ENCODE data around the gene CFAP92.

CFAP92 gene

GRCh38 chr3:129005526-129006303, 11.8 kb upstream of the CFAP92 start:
- DNase-seq (ENCODE audit: low read depth in 2 of 2), result no peak

- DNase-seq (ENCODE audit: low read depth in 2 of 2), result no peak
These were observed 10.9 kb upstream of the CFAP92 start for GRCh38 chr3:129004639-129005295.

- DNase-seq (ENCODE audit: low read depth in 2 of 2), result peak; percentile 30 to 41
These were observed 9.8 kb upstream of the CFAP92 start for GRCh38 chr3:129003578-129004112.

- no peak for DNase-seq (ENCODE audit: low read depth in 2 of 2)
These were observed 9.0 kb upstream of the CFAP92 start for GRCh38 chr3:129002573-129003569.

GRCh38 chr3:129001806-129002572, 8.1 kb upstream of the CFAP92 start:
- DNase-seq (ENCODE audit: low read depth in 2 of 2), result peak in 1 of 2 donors; percentile 31

- DNase-seq (ENCODE audit: low read depth in 2 of 2), result peak in 1 of 2 donors; percentile 11
These were observed 7.4 kb upstream of the CFAP92 start, which contains the start of gene EFCC1 for GRCh38 chr3:129001101-129001805. Gene EFCC1 (plus strand): TSS chr3:129001304. CDS start chr3:129001629, 325 bp downstream.

GRCh38 chr3:129000742-129001100, 6.8 kb upstream of the CFAP92 start:
- DNase-seq (ENCODE audit: low read depth in 2 of 2), result no peak

GRCh38 chr3:128999102-128999501, 5.2 kb upstream of the CFAP92 start:
- DNase-seq (ENCODE audit: low read depth in 2 of 2), result no peak

- no peak for DNase-seq (ENCODE audit: low read depth in 2 of 2)
These were observed 4.7 kb upstream of the CFAP92 start for GRCh38 chr3:128998561-128998960.

GRCh38 chr3:128997486-128998133, 3.7 kb upstream of the CFAP92 start:
- DNase-seq (ENCODE audit: low read depth in 2 of 2), result no peak

GRCh38 chr3:128996726-128997125, 2.9 kb upstream of the CFAP92 start:
- no peak for DNase-seq (ENCODE audit: low read depth in 2 of 2)

GRCh38 chr3:128996200-128996599, 2.3 kb upstream of the CFAP92 start:
- DNase-seq (ENCODE audit: low read depth in 2 of 2), result no peak

- no peak for DNase-seq (ENCODE audit: low read depth in 2 of 2)
These were observed 1.9 kb upstream of the CFAP92 start for GRCh38 chr3:128995737-128996136.

GRCh38 chr3:128994581-128995546, 988 bp upstream of the CFAP92 start:
- DNase-seq (ENCODE audit: low read depth in 2 of 2), result no peak

- DNase-seq (ENCODE audit: low read depth in 2 of 2), result no peak
These were observed 267 bp upstream of the CFAP92 start for GRCh38 chr3:128994173-128994512.

GRCh38 chr3:128992926-128993460, 883 bp downstream of the CFAP92 start:
- DNase-seq (ENCODE audit: low read depth in 2 of 2), result no peak

- DNase-seq (ENCODE audit: low read depth in 2 of 2), result no peak
These were observed 2.5 kb downstream of the CFAP92 start for GRCh38 chr3:128991355-128991895.

GRCh38 chr3:128988286-128988685, 5.6 kb downstream of the CFAP92 start:
- DNase-seq (ENCODE audit: low read depth in 2 of 2), result no peak
